Endothelial cell of umbilical vein (primary cell): Measurements from ENCODE around the gene AGGF1.

Experiments
- CTCF ChIP-seq, 2 donors: IDR thresholded peaks; 1 replicate in 1 of 2; 2 replicates in 1 of 2; pipeline ENCODE4 v1.5.1; 2011; ENCODE audit warnings: low read length in 2 of 2, mild to moderate bottlenecking in 2 of 2, moderate library complexity in 2 of 2, control low read depth in 1 of 2, inconsistent platforms in 1 of 2, low read depth in 1 of 2; ENCODE audit not compliant: insufficient read depth in 1 of 2; ENCODE audit errors: extremely low read depth in 1 of 2
- POLR2A ChIP-seq: IDR thresholded peaks from 2 replicates; pipeline ENCODE4 v1.6.1; 2012; ENCODE audit warnings: low read depth, mild to moderate bottlenecking, control low read depth, low read length
- POLR2AphosphoS5 ChIP-seq: IDR thresholded peaks from 2 replicates; pipeline ENCODE4 v1.6.1; 2012; ENCODE audit warnings: low read depth, mild to moderate bottlenecking, control low read depth, low read length, moderate library complexity; ENCODE audit not compliant: insufficient read depth

GRCh38 chr5:77076961-77077828, 47.0 kb downstream of the AGGF1 start:
- peak; percentile 79 to 89 for TF ChIP-seq CTCF (IDR thresholded peaks at IDR 0.05; ENCODE audit: extremely low read depth in 1 of 2, insufficient read depth in 1 of 2, low read depth in 1 of 2, low read length in 2 of 2)
- TF ChIP-seq POLR2A, result no peak
- TF ChIP-seq POLR2AphosphoS5, result peak; percentile 50
